Ascending aorta (tissue), 2 donors: ENCODE data around the gene CDC42BPA. TPM values are rescaled to one million over a fixed set of nuclear protein-coding genes. Genes with fewer than 3 reads are reported as not detected.

ENCODE experiments used
- DNase-seq, 2 donors: peaks; one replicate each; pipeline ENCODE4 v3.0.0-alpha.2; 2019; ENCODE audit warnings: low spot score in 2 of 2
- H3K27ac ChIP-seq, 2 donors: fragments of 200-600 bp; sonication (generic); one replicate each; pipeline ENCODE4 v1.5.1; 2016 to 2017; ENCODE audit warnings: mild to moderate bottlenecking in 1 of 2
- H3K27me3 ChIP-seq: fragments of 200-600 bp; sonication (generic); one replicate; pipeline ENCODE4 v1.5.1; 2017
- H3K36me3 ChIP-seq, 2 donors: fragments of 200-600 bp; sonication (generic); one replicate each; pipeline ENCODE4 v1.5.1; 2016
- H3K4me1 ChIP-seq, 2 donors: fragments of 200-600 bp; sonication (generic); one replicate each; pipeline ENCODE4 v1.5.1; 2016 to 2017; ENCODE audit warnings: mild to moderate bottlenecking in 1 of 2
- H3K4me3 ChIP-seq, 2 donors: fragments of 200-600 bp; sonication (generic); one replicate each; pipeline ENCODE4 v1.5.1; 2016 to 2017; ENCODE audit warnings: mild to moderate bottlenecking in 1 of 2
- H3K9me3 ChIP-seq, 2 donors: fragments of 200-600 bp; sonication (generic); one replicate each; pipeline ENCODE4 v1.5.1; 2016
- CTCF ChIP-seq, 3 experiments: fragments of 200-600 bp in 2 of 3; fragments of 450-650 bp in 1 of 3; sonication (generic) in 2 of 3; IDR thresholded peaks; one replicate each; pipeline ENCODE4 v1.5.1; 2016 to 2019; ENCODE audit warnings: antibody characterized with exemption in 3 of 3, mild to moderate bottlenecking in 1 of 3, moderate library complexity in 1 of 3
- intact Hi-C: fragments of 100-400 bp; cut with DNase I; formaldehyde crosslinking; loops from one replicate; pipeline ENCODE4 v1.15.1; 2023
- total RNA-seq: library from RNA; depleted of rRNA; stranded (reverse); fragments of >200 nt; gene quantifications from one replicate; pipeline ENCODE4 v1.1.0, GENCODE V29; 2016

Gene CDC42BPA
- total RNA-seq, 1 donor from 2014 or later: 56.9 TPM

DNA sequence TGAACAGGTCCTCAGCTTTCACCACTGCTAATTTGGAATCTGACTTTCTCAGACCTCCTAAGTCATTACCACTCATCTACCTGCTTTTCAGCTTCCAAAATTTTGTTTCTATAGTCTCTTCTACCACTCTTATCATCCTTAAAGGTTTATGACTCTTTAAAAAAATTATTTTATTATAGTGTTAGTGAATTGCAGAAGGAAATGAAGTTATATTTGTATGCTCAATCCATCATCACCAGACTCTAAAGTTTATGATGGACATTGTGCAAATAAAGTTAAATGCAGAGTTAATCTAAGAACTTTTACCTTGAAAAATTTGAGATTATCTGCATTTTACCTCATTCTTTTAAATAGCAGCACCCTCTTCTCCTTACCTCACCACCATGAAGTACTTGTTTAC lies 14.6 kb downstream of the CDC42BPA start:
- Histone ChIP-seq H3K27me3 (no peaks in the 10 kb centered on the region), H3K4me1 (peaks cover 0 to 2% of the 10 kb centered on the region in 2 donors), H3K4me3 (no peak overlapping the region), H3K9me3 (no peaks in the 10 kb centered on the region), H3K27ac (no peak overlapping the region), H3K36me3 (no peaks in the 10 kb centered on the region)
- no peak for TF ChIP-seq CTCF (IDR thresholded peaks at IDR 0.05)
- DNase-seq: no peak
- intact Hi-C loops: no loop called here

DNA sequence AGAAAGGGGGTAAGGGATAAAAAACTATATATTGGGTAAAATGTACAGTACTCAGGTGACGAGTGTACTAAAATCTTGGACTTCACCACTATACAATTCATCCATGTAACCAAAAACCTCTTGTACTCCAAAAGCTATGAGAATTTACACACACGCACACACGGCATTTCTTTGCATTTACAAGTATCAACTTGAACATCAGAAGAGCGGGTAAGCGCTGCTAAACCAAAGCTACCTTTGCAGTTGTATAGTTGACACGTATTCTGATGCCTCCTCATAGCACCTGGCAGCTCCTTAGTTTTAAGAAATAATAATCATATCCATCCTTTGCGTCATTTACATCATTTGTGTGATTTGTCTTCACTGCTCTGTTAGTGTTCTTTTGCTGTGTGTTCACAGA lies 17.6 kb downstream of the CDC42BPA start:
- intact Hi-C loops: no loop called here
- no peak overlapping the region for H3K4me3 ChIP-seq
- TF ChIP-seq CTCF (IDR thresholded peaks at IDR 0.05): no peak

DNA sequence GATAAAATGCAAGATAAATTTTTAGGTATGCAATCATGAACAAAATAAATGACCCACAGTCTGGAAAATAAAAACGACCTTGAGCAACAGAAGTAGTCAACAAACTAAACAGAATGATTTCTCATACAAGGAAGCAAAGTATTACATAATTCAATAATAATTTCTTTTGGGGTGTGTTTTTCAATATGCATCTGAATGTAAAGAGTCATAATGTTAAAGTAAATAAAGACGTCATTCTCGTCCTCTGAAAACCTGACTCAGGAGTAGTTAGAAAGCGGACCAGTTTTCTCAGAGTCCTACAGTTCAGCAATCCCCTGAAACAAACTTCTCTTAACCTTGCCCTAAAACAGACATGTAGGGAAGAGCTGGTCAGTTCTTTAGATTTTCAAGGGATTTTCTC lies 18.6 kb downstream of the CDC42BPA start:
- Histone ChIP-seq H3K27ac (peak overlapping the region; percentile 31 to 66), H3K4me3 (no peak overlapping the region), H3K27me3 (no peaks in the 10 kb centered on the region), H3K9me3 (no peaks in the 10 kb centered on the region), H3K36me3 (no peaks in the 10 kb centered on the region), H3K4me1 (peaks cover 0 to 8% of the 10 kb centered on the region in 2 donors)
- no peak for DNase-seq
- intact Hi-C loops: loop anchor here (2.0 kb wide), 1 partner anchor 19 kb away; the partner anchor contains the start of gene CDC42BPA
- no peak for TF ChIP-seq CTCF (IDR thresholded peaks at IDR 0.05)

More for the DNA sequence above, 17.6 kb downstream of the CDC42BPA start:
- Histone ChIP-seq H3K36me3 (no peaks in the 10 kb centered on the region), H3K27me3 (no peaks in the 10 kb centered on the region), H3K9me3 (no peaks in the 10 kb centered on the region), H3K4me1 (peaks cover 0 to 8% of the 10 kb centered on the region in 2 donors), H3K27ac (no peak overlapping the region)
- no peak for DNase-seq

DNA sequence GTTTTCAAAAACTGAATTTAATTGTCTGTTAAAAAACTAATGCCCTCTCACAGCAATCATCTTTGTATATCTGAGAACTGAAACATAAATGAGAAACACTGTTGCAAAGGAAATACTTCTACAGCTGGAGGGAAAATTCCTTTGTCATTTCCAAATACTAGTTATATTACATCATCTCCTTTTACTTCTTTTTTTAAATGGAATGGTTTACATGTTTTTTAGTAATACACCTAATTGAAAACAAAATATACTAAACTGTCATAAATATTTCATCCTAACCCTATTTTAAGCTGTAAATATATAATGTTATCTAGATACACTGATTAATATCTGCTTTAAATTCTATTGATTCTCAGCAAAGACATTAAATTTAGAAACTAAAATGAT lies 19.1 kb downstream of the CDC42BPA start:
- peak overlapping the region in 1 of 2 donors; percentile 48 for H3K4me3 ChIP-seq
- no peaks in the 10 kb centered on the region for H3K36me3 ChIP-seq
- H3K4me1 ChIP-seq: peaks cover 0 to 8% of the 10 kb centered on the region in 2 donors
- H3K27me3 ChIP-seq: no peaks in the 10 kb centered on the region
- DNase-seq: no peak
- H3K27ac ChIP-seq: peak overlapping the region; percentile 31 to 66
- H3K9me3 ChIP-seq: no peaks in the 10 kb centered on the region
- intact Hi-C loops: loop anchor here (2.0 kb wide), 1 partner anchor 20 kb away; the partner anchor contains the start of gene CDC42BPA
- no peak for TF ChIP-seq CTCF (IDR thresholded peaks at IDR 0.05)

DNA sequence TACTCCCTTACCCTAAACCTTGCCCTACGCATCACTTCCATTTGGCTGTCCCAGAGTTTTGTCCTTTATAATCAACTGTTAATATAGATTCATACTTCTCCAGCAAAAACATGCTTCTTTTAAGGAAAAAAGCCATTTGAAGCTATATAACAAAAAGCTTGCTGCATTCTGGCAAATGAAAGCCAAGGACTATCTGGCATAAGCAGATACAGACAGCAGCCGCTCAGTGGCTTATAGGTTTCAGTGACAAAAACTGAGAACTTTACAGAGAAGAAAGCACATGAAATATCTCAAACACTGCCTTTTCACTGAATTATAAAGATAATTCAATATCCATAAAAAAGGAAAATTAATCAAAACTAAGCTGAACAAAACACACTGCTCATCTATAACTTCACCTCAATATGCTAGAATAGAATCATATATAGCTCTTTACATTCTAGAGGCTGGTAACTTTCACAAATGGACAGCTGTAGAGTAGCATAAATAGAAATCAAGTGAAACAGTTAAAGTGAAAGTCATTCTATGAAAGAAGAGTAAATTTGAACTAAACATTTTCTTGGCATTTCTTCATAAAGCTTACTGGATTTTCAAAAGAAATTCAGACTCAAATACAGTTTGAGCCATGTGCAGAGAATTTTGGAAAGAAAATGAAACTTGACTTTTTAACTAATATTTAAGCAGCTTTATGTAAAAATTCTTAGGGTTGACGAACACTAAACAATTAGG lies 19.6 kb downstream of the CDC42BPA start:
- no peak for DNase-seq
- intact Hi-C loops: loop anchor here (2.0 kb wide), 1 partner anchor 20 kb away; the partner anchor contains the start of gene CDC42BPA
- H3K9me3 ChIP-seq: no peaks in the 10 kb centered on the region
- no peaks in the 10 kb centered on the region for H3K27me3 ChIP-seq
- H3K27ac ChIP-seq: peak overlapping the region; percentile 30 to 66
- H3K4me1 ChIP-seq: peaks cover 0 to 8% of the 10 kb centered on the region in 2 donors
- TF ChIP-seq CTCF (IDR thresholded peaks at IDR 0.05): no peak
- H3K4me3 ChIP-seq: peak overlapping the region in 1 of 2 donors; percentile 48
- H3K36me3 ChIP-seq: no peaks in the 10 kb centered on the region
